Activated naive CD8-positive, alpha-beta T cell treated with anti-CD3 and anti-CD28 coated beads, Interleukin-2, amount 10 ng/mL, durations not matched to agents 7 days and 5 days (primary cell): Measurements from ENCODE around the gene HIP1. TPM values are rescaled to one million over a fixed set of nuclear protein-coding genes. Genes with fewer than 3 reads are reported as not detected.
A peak's percentile ranks its signal among the peaks of the same experiment; 100 is the strongest.
"Not testable (repeated sequence)": the region's sequence is repeated elsewhere in the genome, so short reads cannot be mapped to it uniquely, and the experiment has no call there.

Experiments used
- ATAC-seq: fragments of 150-1000 bp; cut with Tn5 transposase; one replicate; pipeline ENCODE4 v1.10.0; 2021; ENCODE audit warnings: low read depth, moderate library complexity
- POLR2A ChIA-PET: fragments of 350-600 bp; sonication (Branson Sonifier 250); formaldehyde crosslinking; loops from one replicate; lab custom pipeline; 2021; ENCODE audit warnings: antibody characterized with exemption; lab: Charles Lee
- DNase-seq: peaks from one replicate; pipeline ENCODE4 v3.0.0; 2021
- H3K27ac Mint-ChIP-seq: one replicate; pipeline ENCODE4 v1.8.0; 2022; ENCODE audit warnings: mild to moderate bottlenecking, mixed read lengths
- H3K27me3 Mint-ChIP-seq: one replicate; pipeline ENCODE4 v1.8.0; 2022; ENCODE audit warnings: mild to moderate bottlenecking, moderate library complexity, mixed read lengths
- H3K36me3 Mint-ChIP-seq: one replicate; pipeline ENCODE4 v1.8.0; 2021; ENCODE audit warnings: mild to moderate bottlenecking, mixed read lengths
- H3K4me1 Mint-ChIP-seq: one replicate; pipeline ENCODE4 v1.8.0; 2021; ENCODE audit warnings: mixed read lengths
- H3K4me3 Mint-ChIP-seq: one replicate; pipeline ENCODE4 v1.8.0; 2022; ENCODE audit warnings: mild to moderate bottlenecking, moderate library complexity, mixed read lengths
- H3K9me3 Mint-ChIP-seq: one replicate; pipeline ENCODE4 v1.8.0; 2021; ENCODE audit warnings: mixed read lengths
- total RNA-seq, 2 experiments: library from RNA; stranded (reverse); gene quantifications; one replicate each; pipeline ENCODE4 v1.2.3, GENCODE V29; 2021

HIP1 gene
- total RNA-seq, 2 experiments from 2014 or later, result 8.7 TPM

- Mint-ChIP-seq H3K27ac (no peak overlapping the region), H3K36me3 (peaks cover 1% of the 10 kb centered on the region), H3K27me3 (peaks cover 25% of the 10 kb centered on the region), H3K9me3 (no peaks in the 10 kb centered on the region), H3K4me1 (peaks cover 13% of the 10 kb centered on the region), H3K4me3 (no peak overlapping the region)
- DNase-seq, result no peak
- POLR2A ChIA-PET, result no interaction called here
- no peak for ATAC-seq
These were observed 3.9 kb downstream of the HIP1 start for GRCh38 chr7:75734586-75735458.

GRCh38 chr7:75732764-75733630, 5.7 kb downstream of the HIP1 start:
- Mint-ChIP-seq H3K4me1 (peaks cover 16% of the 10 kb centered on the region), H3K27ac (no peak overlapping the region), H3K9me3 (no peaks in the 10 kb centered on the region), H3K27me3 (peaks cover 19% of the 10 kb centered on the region), H3K36me3 (peaks cover 1% of the 10 kb centered on the region), H3K4me3 (no peak overlapping the region)
- POLR2A ChIA-PET, result no interaction called here
- ATAC-seq (no peak), DNase-seq (no peak)

GRCh38 chr7:75732016-75732521, 6.7 kb downstream of the HIP1 start:
- POLR2A ChIA-PET, result no interaction called here
- Mint-ChIP-seq H3K36me3 (peaks cover 1% of the 10 kb centered on the region), H3K27ac (peak overlapping the region; percentile 3), H3K9me3 (no peaks in the 10 kb centered on the region), H3K4me3 (no peak overlapping the region), H3K27me3 (peaks cover 11% of the 10 kb centered on the region), H3K4me1 (peaks cover 22% of the 10 kb centered on the region)
- ATAC-seq, result no peak
- no peak for DNase-seq

GRCh38 chr7:75729851-75730274, 8.9 kb downstream of the HIP1 start:
- Mint-ChIP-seq H3K9me3 (no peaks in the 10 kb centered on the region), H3K4me3 (peak overlapping the region; percentile 25), H3K27me3 (no peaks in the 10 kb centered on the region), H3K4me1 (peaks cover 22% of the 10 kb centered on the region), H3K36me3 (peaks cover 1% of the 10 kb centered on the region), H3K27ac (peak overlapping the region; percentile 67)
- ATAC-seq (no peak), DNase-seq (no peak)
- POLR2A ChIA-PET, result interaction anchor here (0.7 kb wide), 1 partner anchor 112 kb away, joined by 3 read pairs; no protein-coding TSS in a partner anchor

- DNase-seq, result peak; percentile 53
- H3K4me1 Mint-ChIP-seq, result peaks cover 22% of the 10 kb centered on the region
- ATAC-seq, result peak; percentile 97
- no peaks in the 10 kb centered on the region for H3K27me3 Mint-ChIP-seq
- peak overlapping the region; percentile 73 for H3K4me3 Mint-ChIP-seq
- peak overlapping the region; percentile 78 for H3K27ac Mint-ChIP-seq
- no peaks in the 10 kb centered on the region for H3K9me3 Mint-ChIP-seq
- POLR2A ChIA-PET, result interaction anchor here (0.6 to 1.7 kb wide), 6 partner anchors 8 to 242 kb away, joined by 3 to 20 read pairs (median 4); partner anchors contain the start of gene HIP1
- H3K36me3 Mint-ChIP-seq, result peaks cover 1% of the 10 kb centered on the region
These were observed 10.7 kb downstream of the HIP1 start for GRCh38 chr7:75727881-75728593.

GRCh38 chr7:75727351-75727750, 11.4 kb downstream of the HIP1 start:
- not testable (repeated sequence) for H3K36me3 Mint-ChIP-seq, ATAC-seq, H3K9me3 Mint-ChIP-seq, H3K27me3 Mint-ChIP-seq, DNase-seq
- H3K27ac Mint-ChIP-seq, result peak overlapping the region; percentile 78
- H3K4me1 Mint-ChIP-seq, result peaks cover 22% of the 10 kb centered on the region
- H3K4me3 Mint-ChIP-seq, result peak overlapping the region; percentile 73
- POLR2A ChIA-PET, result interaction anchor here (0.6 to 1.7 kb wide), 5 partner anchors 9 to 241 kb away, joined by 3 to 20 read pairs (median 4); partner anchors contain the start of gene HIP1

GRCh38 chr7:75725306-75725705, 13.4 kb downstream of the HIP1 start:
- POLR2A ChIA-PET, result no interaction called here

GRCh38 chr7:75723444-75723843, 15.3 kb downstream of the HIP1 start:
- no peaks in the 10 kb centered on the region for H3K36me3 Mint-ChIP-seq
- H3K27ac Mint-ChIP-seq, result no peak overlapping the region
- ATAC-seq (no peak), DNase-seq (no peak)
- POLR2A ChIA-PET, result no interaction called here
- H3K9me3 Mint-ChIP-seq, result no peaks in the 10 kb centered on the region
- peaks cover 11% of the 10 kb centered on the region for H3K4me1 Mint-ChIP-seq
- no peaks in the 10 kb centered on the region for H3K27me3 Mint-ChIP-seq
- no peak overlapping the region for H3K4me3 Mint-ChIP-seq

More at GRCh38 chr7:75725306-75725705, 13.4 kb downstream of the HIP1 start:
- Mint-ChIP-seq H3K27me3 (no peaks in the 10 kb centered on the region), H3K9me3 (no peaks in the 10 kb centered on the region), H3K4me1 (peaks cover 21% of the 10 kb centered on the region), H3K36me3 (no peaks in the 10 kb centered on the region), H3K27ac (no peak overlapping the region), H3K4me3 (no peak overlapping the region)
- DNase-seq (no peak), ATAC-seq (no peak)

GRCh38 chr7:75722373-75722772, 16.4 kb downstream of the HIP1 start:
- Mint-ChIP-seq H3K4me1 (peaks cover 1% of the 10 kb centered on the region), H3K4me3 (no peak overlapping the region), H3K36me3 (no peaks in the 10 kb centered on the region), H3K9me3 (no peaks in the 10 kb centered on the region), H3K27me3 (no peaks in the 10 kb centered on the region), H3K27ac (no peak overlapping the region)
- no peak for DNase-seq
- POLR2A ChIA-PET, result no interaction called here
- ATAC-seq, result no peak

GRCh38 chr7:75721922-75722321, 16.8 kb downstream of the HIP1 start:
- H3K27ac Mint-ChIP-seq, H3K27me3 Mint-ChIP-seq, POLR2A ChIA-PET, ATAC-seq, H3K4me1 Mint-ChIP-seq, H3K9me3 Mint-ChIP-seq, H3K4me3 Mint-ChIP-seq, H3K36me3 Mint-ChIP-seq, DNase-seq: not testable (repeated sequence)

GRCh38 chr7:75721426-75721825, 17.3 kb downstream of the HIP1 start:
- Mint-ChIP-seq H3K27ac (no peak overlapping the region), H3K4me3 (no peak overlapping the region), H3K4me1 (no peaks in the 10 kb centered on the region), H3K27me3 (no peaks in the 10 kb centered on the region), H3K9me3 (no peaks in the 10 kb centered on the region), H3K36me3 (no peaks in the 10 kb centered on the region)
- ATAC-seq (no peak), DNase-seq (no peak)
- POLR2A ChIA-PET, result no interaction called here

GRCh38 chr7:75719626-75720025, 19.1 kb downstream of the HIP1 start:
- no peaks in the 10 kb centered on the region for H3K9me3 Mint-ChIP-seq
- no peaks in the 10 kb centered on the region for H3K36me3 Mint-ChIP-seq
- POLR2A ChIA-PET, result no interaction called here

More at GRCh38 chr7:75719626-75720025, 19.1 kb downstream of the HIP1 start:
- Mint-ChIP-seq H3K27me3 (peaks cover 4% of the 10 kb centered on the region), H3K4me3 (no peak overlapping the region), H3K4me1 (no peaks in the 10 kb centered on the region), H3K27ac (no peak overlapping the region)
- DNase-seq, result no peak
- no peak for ATAC-seq
